Activated CD8-positive, alpha-beta T cell treated with anti-CD3 and anti-CD28 coated beads, Interleukin-2, amount 10 ng/mL, durations not matched to agents 7 days and 5 days (primary cell): ENCODE results near the gene SLCO4A1. TPM values are rescaled to one million over a fixed set of nuclear protein-coding genes. Genes with fewer than 3 reads are reported as not detected.

ENCODE experiments used
- ATAC-seq: fragments of 150-1000 bp; cut with Tn5 transposase; one replicate; pipeline ENCODE4 v1.10.0; 2021; ENCODE audit warnings: moderate library complexity
- CTCF ChIA-PET: fragments of 350-600 bp; sonication (Branson Sonifier 250); formaldehyde crosslinking; loops from one replicate; lab custom pipeline; 2021; ENCODE audit warnings: antibody characterized with exemption; lab: Charles Lee
- POLR2A ChIA-PET: fragments of 350-600 bp; sonication (Branson Sonifier 250); formaldehyde crosslinking; loops from one replicate; lab custom pipeline; 2021; ENCODE audit warnings: antibody characterized with exemption; lab: Charles Lee
- DNase-seq: peaks from one replicate; pipeline ENCODE4 v3.0.0-alpha.2; 2020
- H3K27ac Mint-ChIP-seq: one replicate; pipeline ENCODE4 v1.8.0; 2021; ENCODE audit warnings: mild to moderate bottlenecking, mixed read lengths
- H3K27me3 Mint-ChIP-seq: one replicate; pipeline ENCODE4 v1.8.0; 2021; ENCODE audit warnings: low read depth, mixed read lengths
- H3K36me3 Mint-ChIP-seq: one replicate; pipeline ENCODE4 v1.8.0; 2021; ENCODE audit warnings: low read depth, mixed read lengths
- H3K4me1 Mint-ChIP-seq: one replicate; pipeline ENCODE4 v1.8.0; 2021; ENCODE audit warnings: low read depth, mixed read lengths
- H3K4me3 Mint-ChIP-seq: one replicate; pipeline ENCODE4 v1.8.0; 2021; ENCODE audit warnings: mild to moderate bottlenecking, mixed read lengths
- H3K9me3 Mint-ChIP-seq: one replicate; pipeline ENCODE4 v1.8.0; 2022; ENCODE audit warnings: mixed read lengths; ENCODE audit not compliant: insufficient read depth
- total RNA-seq, 2 experiments: library from RNA; stranded (reverse); gene quantifications; one replicate each; pipeline ENCODE4 v1.2.3, GENCODE V29; 2021

Gene SLCO4A1
- total RNA-seq, 2 experiments from 2014 or later, result 79.4 to 79.9 TPM

- Mint-ChIP-seq H3K4me3 (no peak overlapping the region), H3K27me3 (peaks cover 41% of the 10 kb centered on the region), H3K36me3 (no peaks in the 10 kb centered on the region), H3K4me1 (peaks cover 7% of the 10 kb centered on the region), H3K9me3 (no peaks in the 10 kb centered on the region), H3K27ac (no peak overlapping the region)
- DNase-seq, result no peak
- ChIA-PET POLR2A (no interaction called here), CTCF (no interaction called here)
- ATAC-seq, result no peak
Observed at GRCh38 chr20:62710221-62710885, 68.0 kb downstream of the SLCO4A1 start.

- DNase-seq, result peak; percentile 30
- H3K27ac Mint-ChIP-seq, result no peak overlapping the region
- POLR2A ChIA-PET, result no interaction called here
- no peaks in the 10 kb centered on the region for H3K36me3 Mint-ChIP-seq
- H3K4me1 Mint-ChIP-seq, result peaks cover 14% of the 10 kb centered on the region
- CTCF ChIA-PET, result no interaction called here
- no peaks in the 10 kb centered on the region for H3K9me3 Mint-ChIP-seq
- no peak for ATAC-seq
- H3K4me3 Mint-ChIP-seq, result no peak overlapping the region
- peaks cover 41% of the 10 kb centered on the region for H3K27me3 Mint-ChIP-seq
Observed at GRCh38 chr20:62710886-62711702, 68.8 kb downstream of the SLCO4A1 start.

- H3K4me1 Mint-ChIP-seq, result peaks cover 20% of the 10 kb centered on the region
- ATAC-seq (no peak), DNase-seq (no peak)
- CTCF ChIA-PET, result no interaction called here
- H3K27ac Mint-ChIP-seq, result no peak overlapping the region
- H3K9me3 Mint-ChIP-seq, result no peaks in the 10 kb centered on the region
- POLR2A ChIA-PET, result no interaction called here
- no peak overlapping the region for H3K4me3 Mint-ChIP-seq
- H3K36me3 Mint-ChIP-seq, result no peaks in the 10 kb centered on the region
- peaks cover 41% of the 10 kb centered on the region for H3K27me3 Mint-ChIP-seq
Observed at GRCh38 chr20:62711703-62712101, 69.4 kb downstream of the SLCO4A1 start.

GRCh38 chr20:62712606-62713005 lies 70.3 kb downstream of the SLCO4A1 start:
- CTCF ChIA-PET, result no interaction called here
- ATAC-seq (no peak), DNase-seq (no peak)
- Mint-ChIP-seq H3K27ac (no peak overlapping the region), H3K4me3 (no peak overlapping the region), H3K4me1 (peaks cover 24% of the 10 kb centered on the region), H3K9me3 (no peaks in the 10 kb centered on the region), H3K27me3 (peaks cover 34% of the 10 kb centered on the region), H3K36me3 (no peaks in the 10 kb centered on the region)
- POLR2A ChIA-PET, result no interaction called here

GRCh38 chr20:62714006-62714405 lies 71.7 kb downstream of the SLCO4A1 start:
- peaks cover 19% of the 10 kb centered on the region for H3K4me1 Mint-ChIP-seq
- H3K9me3 Mint-ChIP-seq, result no peaks in the 10 kb centered on the region
- no peak for ATAC-seq
- ChIA-PET CTCF (no interaction called here), POLR2A (no interaction called here)
- no peak overlapping the region for H3K27ac Mint-ChIP-seq
- DNase-seq, result no peak
- no peaks in the 10 kb centered on the region for H3K36me3 Mint-ChIP-seq
- H3K27me3 Mint-ChIP-seq, result peaks cover 29% of the 10 kb centered on the region
- H3K4me3 Mint-ChIP-seq, result no peak overlapping the region

- Mint-ChIP-seq H3K9me3 (no peaks in the 10 kb centered on the region), H3K27ac (peak overlapping the region; percentile 26), H3K27me3 (peaks cover 26% of the 10 kb centered on the region), H3K4me3 (no peak overlapping the region), H3K36me3 (no peaks in the 10 kb centered on the region), H3K4me1 (peaks cover 19% of the 10 kb centered on the region)
- no peak for ATAC-seq
- ChIA-PET CTCF (interaction anchor here (2.0 kb wide), 1 partner anchor 93 kb away, joined by 6 read pairs; no protein-coding TSS in a partner anchor), POLR2A (no interaction called here)
- DNase-seq, result no peak
Observed at GRCh38 chr20:62714799-62715198, 72.5 kb downstream of the SLCO4A1 start.

GRCh38 chr20:62715201-62715600 lies 72.9 kb downstream of the SLCO4A1 start:
- Mint-ChIP-seq H3K9me3 (peaks cover under 1% of the 10 kb centered on the region), H3K4me3 (no peak overlapping the region), H3K27me3 (peaks cover 24% of the 10 kb centered on the region), H3K27ac (peak overlapping the region; percentile 26), H3K4me1 (peaks cover 19% of the 10 kb centered on the region), H3K36me3 (no peaks in the 10 kb centered on the region)
- no peak for DNase-seq
- ChIA-PET POLR2A (no interaction called here), CTCF (interaction anchor here (1.5 to 2.0 kb wide), 2 partner anchors 79 to 93 kb away, joined by 4 to 6 read pairs; no protein-coding TSS in a partner anchor)
- ATAC-seq, result no peak

GRCh38 chr20:62716198-62716940 lies 74.1 kb downstream of the SLCO4A1 start:
- Mint-ChIP-seq H3K36me3 (peaks cover under 1% of the 10 kb centered on the region), H3K4me1 (peaks cover 20% of the 10 kb centered on the region), H3K4me3 (peak overlapping the region; percentile 36), H3K9me3 (peaks cover 8% of the 10 kb centered on the region), H3K27me3 (peaks cover 23% of the 10 kb centered on the region), H3K27ac (peak overlapping the region; percentile 69)
- ChIA-PET CTCF (interaction anchor here (1.4 to 2.0 kb wide), 3 partner anchors 76 to 92 kb away, joined by 3 to 6 read pairs (median 4); no protein-coding TSS in a partner anchor), POLR2A (interaction anchor here (0.9 kb wide), 1 partner anchor 15 kb away, joined by 3 read pairs; no protein-coding TSS in a partner anchor)
- DNase-seq, result peak; percentile 57
- peak; percentile 86 for ATAC-seq

- CTCF ChIA-PET, result interaction anchor here (1.4 to 2.0 kb wide), 3 partner anchors 75 to 91 kb away, joined by 3 to 6 read pairs (median 4); no protein-coding TSS in a partner anchor
- H3K9me3 Mint-ChIP-seq, result peaks cover 14% of the 10 kb centered on the region
- peak overlapping the region; percentile 69 for H3K27ac Mint-ChIP-seq
- no peak overlapping the region for H3K4me3 Mint-ChIP-seq
- DNase-seq, result no peak
- peaks cover 5% of the 10 kb centered on the region for H3K36me3 Mint-ChIP-seq
- peaks cover 25% of the 10 kb centered on the region for H3K4me1 Mint-ChIP-seq
- ATAC-seq, result no peak
- POLR2A ChIA-PET, result interaction anchor here (0.9 kb wide), 1 partner anchor 14 kb away, joined by 3 read pairs; no protein-coding TSS in a partner anchor
- peaks cover 27% of the 10 kb centered on the region for H3K27me3 Mint-ChIP-seq
Observed at GRCh38 chr20:62716941-62717310, 74.6 kb downstream of the SLCO4A1 start.

GRCh38 chr20:62717933-62718332 lies 75.6 kb downstream of the SLCO4A1 start:
- ATAC-seq (no peak), DNase-seq (no peak)
- H3K36me3 Mint-ChIP-seq, result peaks cover 10% of the 10 kb centered on the region
- H3K27me3 Mint-ChIP-seq, result peaks cover 31% of the 10 kb centered on the region
- no peak overlapping the region for H3K4me3 Mint-ChIP-seq
- no peak overlapping the region for H3K27ac Mint-ChIP-seq
- ChIA-PET CTCF (no interaction called here), POLR2A (interaction anchor here (1.3 kb wide), 1 partner anchor 53 kb away, joined by 3 read pairs; no protein-coding TSS in a partner anchor)
- H3K9me3 Mint-ChIP-seq, result peaks cover 14% of the 10 kb centered on the region
- peaks cover 27% of the 10 kb centered on the region for H3K4me1 Mint-ChIP-seq

- Mint-ChIP-seq H3K36me3 (peaks cover 10% of the 10 kb centered on the region), H3K27ac (no peak overlapping the region), H3K27me3 (peaks cover 29% of the 10 kb centered on the region), H3K9me3 (peaks cover 14% of the 10 kb centered on the region), H3K4me1 (peaks cover 27% of the 10 kb centered on the region), H3K4me3 (no peak overlapping the region)
- DNase-seq (no peak), ATAC-seq (no peak)
- ChIA-PET CTCF (interaction anchor here (0.7 kb wide), 1 partner anchor 219 kb away, joined by 3 read pairs; no protein-coding TSS in a partner anchor), POLR2A (interaction anchor here (1.3 kb wide), 1 partner anchor 53 kb away, joined by 3 read pairs; no protein-coding TSS in a partner anchor)
Observed at GRCh38 chr20:62718546-62718945, 76.2 kb downstream of the SLCO4A1 start.
